Effector memory CD4-positive, alpha-beta T cell (primary cell): ENCODE results near the gene PLXNB1.
"Not testable (repeated sequence)": the region's sequence is repeated elsewhere in the genome, so short reads cannot be mapped to it uniquely, and the experiment has no call there.

ENCODE experiments used
- DNase-seq, 3 donors: peaks; one replicate each; pipeline ENCODE4 v3.0.0-alpha.2; 2020
- H3K27ac ChIP-seq: 2 replicates; pipeline ENCODE4 v1.7.0; 2013; ENCODE audit warnings: mild to moderate bottlenecking, low read length, moderate library complexity; ENCODE audit not compliant: insufficient read depth, poor library complexity, severe bottlenecking
- H3K27me3 ChIP-seq: replicated peaks from 2 replicates; pipeline ENCODE4 v1.7.0; 2013; ENCODE audit warnings: mild to moderate bottlenecking, low read length; ENCODE audit not compliant: insufficient read depth, control insufficient read depth, poor library complexity, severe bottlenecking
- H3K36me3 ChIP-seq: 2 replicates; pipeline ENCODE4 v1.7.0; 2013; ENCODE audit warnings: mild to moderate bottlenecking, low read length, moderate library complexity; ENCODE audit not compliant: control insufficient read depth, insufficient read depth
- H3K4me1 ChIP-seq: 2 replicates; pipeline ENCODE4 v1.7.0; 2013; ENCODE audit warnings: low read length, mild to moderate bottlenecking; ENCODE audit not compliant: control insufficient read depth, insufficient read depth, poor library complexity, severe bottlenecking
- H3K4me3 ChIP-seq: 2 replicates; pipeline ENCODE4 v1.7.0; 2013; ENCODE audit warnings: low read length, low read depth, mild to moderate bottlenecking; ENCODE audit not compliant: insufficient read depth, poor library complexity, severe bottlenecking
- H3K9me3 ChIP-seq: 2 replicates; pipeline ENCODE4 v1.7.0; 2013; ENCODE audit warnings: mild to moderate bottlenecking, low read length, moderate library complexity; ENCODE audit not compliant: control insufficient read depth

Gene PLXNB1

DNA sequence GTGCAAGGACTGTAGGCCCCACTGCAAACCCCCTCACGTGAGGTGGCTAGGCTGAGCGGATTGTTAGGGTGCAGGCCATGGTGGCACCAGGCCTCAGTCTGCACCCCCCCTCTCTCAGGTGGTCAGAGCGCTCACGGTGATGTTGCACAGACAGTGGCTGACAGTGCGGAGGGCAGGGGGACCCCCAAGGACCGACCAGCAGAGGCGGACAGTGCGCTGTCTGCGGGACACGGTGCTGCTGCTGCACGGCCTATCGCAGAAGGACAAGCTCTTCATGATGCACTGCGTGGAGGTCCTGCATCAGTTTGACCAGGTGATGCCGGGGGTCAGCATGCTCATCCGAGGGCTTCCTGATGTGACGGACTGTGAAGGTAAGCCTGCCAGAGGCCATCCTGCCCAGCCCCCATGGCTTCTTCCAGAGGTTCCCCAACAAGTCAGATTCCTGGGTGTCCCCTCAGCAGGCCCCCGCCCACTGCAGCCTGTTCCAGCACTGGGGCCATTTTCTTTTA lies 34.9 kb upstream of the PLXNB1 start:
- Histone ChIP-seq H3K27ac (no peak overlapping the region), H3K36me3 (peaks cover 46% of the 10 kb centered on the region)

DNA sequence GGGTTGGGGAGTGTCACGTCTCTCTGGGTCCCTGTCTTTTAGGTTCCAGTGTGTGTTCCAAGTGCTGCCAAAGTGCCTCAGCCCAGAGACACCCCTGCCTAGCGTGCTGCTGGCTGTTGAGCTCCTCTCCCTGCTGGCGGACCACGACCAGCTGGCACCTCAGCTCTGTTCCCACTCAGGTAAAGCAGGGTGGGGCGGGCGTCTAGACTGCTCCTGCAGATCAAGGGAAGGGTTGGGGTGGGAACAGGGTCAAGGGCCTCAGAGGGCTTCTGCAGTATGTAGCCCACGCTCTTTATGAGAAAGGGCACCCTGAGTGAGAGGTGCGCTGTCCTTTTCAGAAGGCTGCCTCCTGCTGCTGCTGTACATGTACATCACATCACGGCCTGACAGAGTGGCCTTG lies 33.8 kb upstream of the PLXNB1 start:
- H3K36me3 ChIP-seq = peaks cover 45% of the 10 kb centered on the region

More for the DNA sequence above, 34.9 kb upstream of the PLXNB1 start:
- no peak overlapping the region for H3K4me3 ChIP-seq
- no peak for DNase-seq
- no peaks in the 10 kb centered on the region for H3K9me3 ChIP-seq
- H3K27me3 ChIP-seq = no peaks in the 10 kb centered on the region
- H3K4me1 ChIP-seq = peaks cover 43% of the 10 kb centered on the region

DNA sequence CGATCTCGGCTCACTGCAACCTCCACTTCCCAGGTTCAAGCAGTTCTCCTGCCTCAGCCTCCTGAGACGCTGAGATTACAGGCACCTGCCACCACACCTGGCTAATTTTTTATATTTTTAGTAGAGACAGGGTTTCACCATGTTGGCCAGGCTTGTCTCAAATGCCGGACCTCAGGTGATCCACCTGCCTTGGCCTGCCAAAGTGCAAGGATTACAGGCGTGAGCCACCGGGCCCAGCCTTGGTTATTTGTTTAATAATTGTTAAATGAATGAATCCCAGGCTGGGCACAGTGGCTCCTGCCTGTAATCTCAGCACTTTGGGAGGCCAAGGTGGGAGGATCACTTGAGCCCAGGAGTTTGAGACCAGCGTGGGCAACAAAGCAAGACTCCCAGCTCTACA lies 31.9 kb upstream of the PLXNB1 start:
- Histone ChIP-seq H3K4me1 (peaks cover 15% of the 10 kb centered on the region), H3K36me3 (peaks cover 34% of the 10 kb centered on the region)
- DNase-seq, H3K4me3 ChIP-seq, H3K27me3 ChIP-seq, H3K27ac ChIP-seq, H3K9me3 ChIP-seq: not testable (repeated sequence)

More for the DNA sequence above, 33.8 kb upstream of the PLXNB1 start:
- no peak for DNase-seq
- Histone ChIP-seq H3K4me3 (no peak overlapping the region), H3K27ac (no peak overlapping the region), H3K27me3 (no peaks in the 10 kb centered on the region), H3K9me3 (no peaks in the 10 kb centered on the region), H3K4me1 (peaks cover 33% of the 10 kb centered on the region)

DNA sequence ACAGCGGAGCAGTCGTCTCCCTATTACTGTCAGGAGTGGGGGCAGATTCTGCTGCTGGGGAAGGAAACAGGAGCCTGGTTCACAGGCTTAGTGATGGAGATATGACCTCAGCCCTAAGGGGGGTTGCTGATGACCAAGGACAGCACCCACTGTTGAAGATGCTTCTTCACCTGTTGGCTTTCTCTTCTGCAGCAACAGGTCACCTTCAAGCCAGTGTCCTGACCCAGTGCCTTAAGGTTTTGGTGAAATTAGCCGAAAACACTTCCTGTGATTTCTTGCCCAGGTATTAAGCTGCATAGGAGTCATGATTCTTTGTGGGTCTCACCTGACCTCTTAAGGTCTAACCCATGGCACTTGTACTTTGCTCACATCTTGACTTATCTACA lies 30.6 kb upstream of the PLXNB1 start:
- Histone ChIP-seq H3K4me3 (no peak overlapping the region), H3K27me3 (no peaks in the 10 kb centered on the region), H3K36me3 (peaks cover 34% of the 10 kb centered on the region), H3K4me1 (peaks cover 3% of the 10 kb centered on the region), H3K9me3 (no peaks in the 10 kb centered on the region), H3K27ac (no peak overlapping the region)
- DNase-seq = no peak

DNA sequence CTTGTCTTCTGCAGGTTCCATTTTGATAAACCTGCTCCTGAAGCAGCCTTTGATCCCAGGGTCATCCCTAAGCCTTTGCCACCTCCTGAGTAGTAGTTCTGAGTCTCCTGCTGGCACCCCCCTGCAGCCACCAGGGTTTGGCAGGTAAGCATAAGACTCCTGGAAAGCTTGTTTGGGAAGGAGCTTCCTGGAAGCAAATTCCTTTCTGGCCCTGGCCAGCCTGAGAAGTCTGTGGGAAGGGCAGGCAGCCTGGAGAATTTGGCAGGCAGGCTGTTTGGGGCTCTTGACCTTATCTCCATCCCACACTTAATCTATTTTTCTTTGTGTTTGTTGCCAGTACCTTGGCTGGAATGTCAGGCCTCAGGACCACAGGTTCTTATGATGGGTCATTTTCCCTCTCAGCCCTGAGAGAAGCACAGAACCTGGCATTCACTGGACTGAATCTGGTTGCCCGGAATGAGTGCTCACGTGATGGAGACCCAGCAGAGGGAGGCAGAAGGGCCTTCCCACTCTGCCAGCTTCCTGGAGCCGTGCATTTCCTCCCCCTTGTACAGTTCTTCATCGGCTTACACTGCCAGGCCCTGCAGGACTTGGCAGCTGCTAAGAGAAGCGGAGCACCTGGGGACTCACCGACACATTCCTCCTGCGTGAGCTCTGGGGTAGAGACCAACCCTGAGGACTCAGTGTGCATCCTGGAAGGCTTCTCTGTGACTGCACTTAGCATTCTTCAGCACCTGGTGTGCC lies 30.1 kb upstream of the PLXNB1 start:
- Histone ChIP-seq H3K36me3 (peaks cover 34% of the 10 kb centered on the region), H3K4me1 (no peaks in the 10 kb centered on the region), H3K4me3 (no peak overlapping the region), H3K9me3 (no peaks in the 10 kb centered on the region), H3K27me3 (no peaks in the 10 kb centered on the region), H3K27ac (no peak overlapping the region)
- DNase-seq = no peak

DNA sequence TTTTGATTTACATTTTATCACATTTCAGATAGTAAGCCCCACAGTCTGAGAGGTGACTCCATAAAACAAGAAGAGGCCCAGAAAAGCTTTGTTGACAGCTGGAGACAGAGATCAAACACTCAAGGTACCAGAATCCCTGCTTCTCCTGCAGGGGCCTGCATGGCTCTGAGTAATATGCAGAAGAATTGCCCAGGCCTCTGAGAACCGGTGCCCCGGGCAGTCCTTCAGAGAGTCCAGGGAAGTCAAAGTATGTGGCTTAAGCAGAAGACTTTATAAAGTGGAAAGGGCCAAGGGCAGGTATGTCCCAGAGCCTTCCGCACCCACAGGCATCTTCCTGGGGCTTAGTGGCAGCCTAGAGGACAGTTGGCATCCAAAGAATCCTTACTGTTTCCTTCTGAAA lies 29.4 kb upstream of the PLXNB1 start:
- H3K27me3 ChIP-seq = no peaks in the 10 kb centered on the region
- H3K36me3 ChIP-seq = peaks cover 37% of the 10 kb centered on the region
- no peak for DNase-seq
- no peaks in the 10 kb centered on the region for H3K4me1 ChIP-seq
- no peaks in the 10 kb centered on the region for H3K9me3 ChIP-seq
- no peak overlapping the region for H3K4me3 ChIP-seq
- H3K27ac ChIP-seq = no peak overlapping the region

DNA sequence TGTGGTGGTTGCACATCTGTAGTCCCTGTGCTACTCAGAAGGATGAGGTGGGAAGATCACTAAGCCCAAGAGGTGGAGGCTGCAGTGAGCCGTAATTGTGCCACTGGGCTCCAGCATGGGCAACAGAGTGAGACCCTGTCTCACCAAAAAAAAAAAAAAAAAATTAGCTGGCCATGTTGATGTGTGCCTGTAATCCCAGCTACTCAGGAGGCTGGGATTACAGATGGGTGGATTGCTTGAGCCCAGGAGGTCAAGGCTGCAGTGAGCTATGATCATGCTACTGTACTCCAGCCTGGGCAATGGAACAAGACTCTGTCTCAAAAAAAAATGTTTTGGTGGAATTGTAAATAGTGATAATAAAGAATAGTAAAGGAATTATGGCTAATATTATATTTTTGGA lies 26.6 kb upstream of the PLXNB1 start:
- Histone ChIP-seq H3K27ac (no peak overlapping the region), H3K9me3 (no peaks in the 10 kb centered on the region), H3K27me3 (no peaks in the 10 kb centered on the region), H3K4me1 (no peaks in the 10 kb centered on the region), H3K4me3 (no peak overlapping the region), H3K36me3 (peaks cover 35% of the 10 kb centered on the region)
- no peak for DNase-seq

DNA sequence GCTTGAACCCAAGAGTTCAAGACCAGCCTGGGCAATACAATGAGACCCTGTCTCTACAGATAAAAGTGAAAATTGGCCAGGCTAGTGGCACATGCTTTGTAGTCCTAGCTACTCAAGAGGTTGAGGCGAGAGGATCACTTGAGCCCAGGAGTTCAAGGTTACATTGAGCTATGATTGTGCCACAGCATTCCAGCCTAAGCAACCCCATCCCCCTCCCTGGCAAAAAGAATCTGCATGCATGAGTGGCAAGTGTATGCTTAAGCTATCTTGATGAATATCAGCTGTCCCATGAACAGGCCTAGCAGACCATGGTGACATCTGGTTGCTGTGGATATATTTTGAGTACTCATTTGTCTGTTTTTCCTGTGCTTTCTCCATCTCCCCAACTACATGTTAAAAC lies 21.4 kb upstream of the PLXNB1 start:
- Histone ChIP-seq H3K4me3 (no peak overlapping the region), H3K4me1 (peaks cover 8% of the 10 kb centered on the region), H3K36me3 (peaks cover 11% of the 10 kb centered on the region), H3K27ac (no peak overlapping the region), H3K9me3 (no peaks in the 10 kb centered on the region), H3K27me3 (no peaks in the 10 kb centered on the region)
- no peak for DNase-seq

DNA sequence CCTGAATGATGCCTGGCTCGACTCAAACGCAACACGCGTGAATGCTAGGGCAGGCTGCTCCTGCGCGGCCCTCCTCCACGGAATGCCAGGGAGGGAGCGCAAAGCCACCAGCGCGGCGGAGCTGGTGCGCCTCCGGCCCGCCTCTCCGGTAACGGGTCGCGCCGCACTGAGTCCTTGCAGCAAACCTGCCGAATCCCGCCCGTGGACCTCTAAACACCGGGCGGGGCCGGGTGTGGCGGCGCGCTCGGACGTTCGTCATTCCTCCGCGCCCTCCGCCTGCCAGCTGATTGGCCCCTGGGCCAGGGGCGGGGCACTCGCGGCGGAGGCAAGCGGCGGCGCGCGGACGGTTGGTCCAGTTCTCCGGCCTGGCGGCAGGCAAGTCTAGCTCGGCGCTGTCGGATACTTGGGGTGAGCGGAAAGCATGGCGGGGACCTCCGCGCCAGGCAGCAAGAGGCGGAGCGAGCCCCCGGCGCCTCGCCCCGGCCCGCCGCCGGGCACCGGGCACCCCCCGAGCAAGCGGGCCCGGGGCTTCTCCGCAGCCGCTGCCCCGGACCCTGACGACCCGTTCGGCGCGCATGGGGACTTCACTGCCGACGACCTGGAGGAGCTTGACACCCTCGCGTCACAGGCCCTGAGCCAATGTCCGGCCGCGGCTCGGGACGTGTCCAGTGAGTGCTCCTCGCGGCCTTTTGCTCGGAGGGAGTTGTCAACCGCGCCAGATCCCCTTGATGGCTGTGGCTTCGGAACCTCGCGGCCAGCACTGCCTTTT lies 16.7 kb upstream of the PLXNB1 start, which contains the start of gene ATRIP:
ATRIP (plus strand) TSS at position 313 of the 769 bp plus-strand sequence; CDS start at position 422, 109 bp downstream.
- DNase-seq = peak; percentile 78 to 87 (median 83)
- peaks cover 18% of the 10 kb centered on the region for H3K4me1 ChIP-seq
- peak within 1 kb of the TSS; percentile 58 for H3K4me3 ChIP-seq
- peak within 1 kb of the TSS; percentile 71 for H3K27ac ChIP-seq
- no peaks in the 10 kb centered on the region for H3K27me3 ChIP-seq
- H3K9me3 ChIP-seq = no peaks in the 10 kb centered on the region
- H3K36me3 ChIP-seq = peaks cover 15% of the 10 kb centered on the region

DNA sequence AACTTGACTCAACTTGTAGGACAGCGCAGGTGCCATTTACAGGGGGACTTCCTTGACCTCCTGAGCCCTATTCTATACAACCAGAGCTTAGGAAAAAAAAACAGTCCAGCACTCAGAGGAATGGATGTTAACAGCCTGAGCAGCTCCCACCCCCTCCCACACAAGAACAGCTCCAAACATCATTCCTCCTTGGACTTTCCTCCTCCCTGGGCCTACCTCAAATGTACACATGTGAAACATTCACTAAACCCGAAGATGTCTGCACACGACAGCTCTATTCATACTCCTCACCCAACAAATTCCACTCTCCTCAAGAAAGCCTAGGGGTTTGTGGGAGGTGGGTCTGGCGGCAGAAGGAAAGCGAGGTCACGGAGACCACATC lies 16.1 kb upstream of the PLXNB1 start:
- Histone ChIP-seq H3K27ac (peak overlapping the region; percentile 71), H3K36me3 (peaks cover 12% of the 10 kb centered on the region), H3K4me3 (peak overlapping the region; percentile 58), H3K9me3 (no peaks in the 10 kb centered on the region), H3K27me3 (no peaks in the 10 kb centered on the region), H3K4me1 (peaks cover 22% of the 10 kb centered on the region)
- no peak for DNase-seq
